ENCODE data around the gene NTHL1.
"Not testable (repeated sequence)": the region's sequence is repeated elsewhere in the genome, so short reads cannot be mapped to it uniquely, and the experiment has no call there.

Gene NTHL1

DNA sequence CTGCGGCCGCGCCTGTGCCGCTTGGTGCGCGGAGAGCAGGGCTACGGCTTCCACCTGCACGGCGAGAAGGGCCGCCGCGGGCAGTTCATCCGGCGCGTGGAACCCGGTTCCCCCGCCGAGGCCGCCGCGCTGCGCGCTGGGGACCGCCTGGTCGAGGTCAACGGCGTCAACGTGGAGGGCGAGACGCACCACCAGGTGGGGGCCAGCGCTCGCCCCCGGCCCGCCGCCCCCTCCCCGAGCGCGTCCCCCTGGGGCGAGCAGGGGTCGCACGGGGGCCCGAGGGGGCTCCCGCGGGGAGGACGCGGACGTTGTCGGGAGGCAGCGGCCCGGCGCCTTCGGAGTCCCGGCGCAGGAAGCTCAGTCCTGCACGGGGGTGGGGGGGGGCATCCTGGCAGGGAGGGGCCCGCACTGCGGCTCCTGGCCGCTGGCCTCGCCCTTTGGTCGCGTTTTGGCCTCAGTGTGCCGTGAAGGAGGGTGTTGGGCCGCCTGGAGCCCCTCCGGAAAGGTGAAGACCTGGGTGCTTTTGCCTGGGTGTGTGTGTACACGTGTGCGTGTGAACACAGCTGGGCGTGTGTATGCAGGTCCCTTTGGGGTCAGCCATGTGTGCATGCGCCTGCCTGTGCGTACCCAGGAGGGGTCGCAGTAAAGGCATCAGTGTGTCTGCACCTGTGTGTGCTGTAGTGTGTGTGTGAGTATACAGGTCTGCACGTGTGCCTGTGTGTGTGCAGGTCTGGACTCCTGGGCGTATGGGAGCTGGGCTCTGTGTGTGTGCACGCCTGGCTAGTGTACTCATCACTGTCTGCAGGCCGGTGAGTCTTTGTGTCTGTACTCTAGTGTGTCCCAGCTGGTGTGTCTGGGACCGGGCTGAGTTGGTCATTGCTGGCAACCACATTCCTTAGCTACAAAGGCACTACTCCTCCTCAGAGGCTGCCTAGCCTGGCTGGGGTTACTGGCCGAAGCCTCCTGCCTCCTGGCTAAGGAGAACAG is 20.3 kb downstream of the NTHL1 start:
- DNase-seq = no peak

DNA sequence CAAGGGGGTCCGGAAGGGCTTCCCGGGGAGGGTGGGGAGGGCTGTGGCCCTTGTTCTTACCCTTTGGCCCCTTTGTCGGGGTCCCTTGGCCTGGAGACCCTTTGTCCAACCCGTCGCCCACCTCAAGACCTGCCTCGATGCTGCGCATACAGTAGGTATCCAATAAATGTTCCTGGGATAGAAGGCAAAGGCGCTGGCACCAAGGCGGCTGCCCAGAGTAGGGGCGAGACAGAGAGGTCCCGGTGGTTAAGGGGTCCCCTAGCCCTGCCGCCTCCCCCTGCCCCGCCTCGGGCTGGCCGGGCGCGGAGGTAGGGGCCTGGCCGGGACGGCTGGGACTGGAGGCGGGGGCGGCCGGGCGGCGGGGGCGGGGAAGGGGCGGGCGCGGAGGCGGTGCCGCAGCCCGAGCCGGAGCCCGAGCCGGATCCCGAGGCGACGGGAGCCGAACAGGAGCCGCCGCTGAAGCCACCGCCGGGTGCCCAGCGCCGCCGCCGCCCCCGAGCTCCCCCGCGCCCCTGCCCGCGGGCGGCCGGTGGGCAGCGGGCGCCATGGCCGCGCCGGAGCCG is 21.1 kb downstream of the NTHL1 start, which contains the start of gene NHERF2:
Gene NHERF2 (plus strand): TSS at position 442 of the 563 bp plus-strand sequence. CDS start 104 bp downstream, at position 546.
- DNase-seq = no peak

- DNase-seq = no peak
Observed at GRCh38 chr16:2025878-2026460, 21.7 kb downstream of the NTHL1 start.

GRCh38 chr16:2025251-2025650 is 22.4 kb downstream of the NTHL1 start:
- no peak for DNase-seq

GRCh38 chr16:2024032-2024420 is 23.6 kb downstream of the NTHL1 start:
- no peak for DNase-seq

DNA sequence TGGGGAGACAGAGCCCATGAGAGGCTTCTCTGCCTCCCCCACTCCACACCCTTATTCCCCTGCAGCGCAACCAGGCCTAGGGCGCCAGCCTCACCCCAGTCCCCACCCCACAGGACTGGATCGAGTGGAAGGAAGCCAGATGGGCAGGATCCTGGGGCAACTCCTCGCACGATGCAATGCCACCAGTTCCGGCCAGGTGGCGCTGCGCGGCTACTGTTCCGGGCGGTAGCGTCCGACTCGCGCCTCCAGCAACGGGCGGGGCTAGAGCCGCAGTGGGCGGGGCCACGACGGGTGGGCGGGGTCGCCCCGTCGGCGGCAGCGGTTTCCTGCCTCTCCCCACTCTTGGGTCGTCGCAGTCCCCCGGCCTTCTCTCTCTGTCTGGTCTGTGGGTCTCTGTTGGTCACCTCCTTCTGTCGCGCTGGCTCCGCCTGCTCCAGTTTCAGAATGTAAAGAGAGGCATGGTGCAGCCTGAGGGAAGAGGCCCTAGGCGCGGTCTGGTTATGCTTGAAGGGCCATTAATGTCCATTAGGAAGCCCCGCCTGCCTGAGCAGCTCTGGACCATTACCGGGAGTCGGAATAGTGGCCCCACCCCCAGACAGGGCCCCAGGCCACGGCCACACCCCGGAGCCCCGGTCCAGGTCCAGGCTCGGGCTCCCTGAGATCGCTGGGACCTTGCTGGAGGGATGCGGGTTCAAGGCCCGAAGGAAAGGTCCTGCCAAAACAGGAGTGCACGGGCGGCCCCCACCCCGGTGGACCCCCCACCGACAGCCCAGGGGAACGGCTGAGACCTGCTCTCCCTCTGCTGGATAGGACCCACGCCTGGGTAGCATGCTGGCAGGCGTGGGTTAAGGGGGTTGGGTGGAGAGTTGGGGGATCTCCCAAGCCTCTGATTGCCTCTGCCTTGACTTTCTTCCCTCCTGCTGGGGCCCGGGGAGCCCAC is 24.3 kb downstream of the NTHL1 start:
- peak; percentile 70 to 71 for DNase-seq

DNA sequence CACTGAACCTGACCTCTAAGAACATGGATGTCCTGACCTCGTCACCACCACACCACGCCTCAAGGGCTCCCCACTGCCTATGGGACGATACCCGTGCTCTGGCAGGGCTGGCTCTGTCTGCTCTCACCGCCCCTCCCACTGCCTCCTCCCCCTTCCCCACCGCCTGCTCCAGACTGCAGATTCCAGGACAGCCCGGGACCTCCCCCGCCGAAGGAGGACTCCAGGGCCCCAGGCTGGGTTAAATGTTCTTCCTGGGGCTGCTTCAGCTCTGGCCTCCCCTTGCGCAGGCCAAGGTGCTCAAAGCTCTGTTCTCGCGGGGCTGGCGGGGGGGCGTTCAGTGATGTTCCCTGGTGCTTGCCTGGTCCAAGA is 24.9 kb downstream of the NTHL1 start:
- peak in 1 of 2 experiments; percentile 26 for DNase-seq

DNA sequence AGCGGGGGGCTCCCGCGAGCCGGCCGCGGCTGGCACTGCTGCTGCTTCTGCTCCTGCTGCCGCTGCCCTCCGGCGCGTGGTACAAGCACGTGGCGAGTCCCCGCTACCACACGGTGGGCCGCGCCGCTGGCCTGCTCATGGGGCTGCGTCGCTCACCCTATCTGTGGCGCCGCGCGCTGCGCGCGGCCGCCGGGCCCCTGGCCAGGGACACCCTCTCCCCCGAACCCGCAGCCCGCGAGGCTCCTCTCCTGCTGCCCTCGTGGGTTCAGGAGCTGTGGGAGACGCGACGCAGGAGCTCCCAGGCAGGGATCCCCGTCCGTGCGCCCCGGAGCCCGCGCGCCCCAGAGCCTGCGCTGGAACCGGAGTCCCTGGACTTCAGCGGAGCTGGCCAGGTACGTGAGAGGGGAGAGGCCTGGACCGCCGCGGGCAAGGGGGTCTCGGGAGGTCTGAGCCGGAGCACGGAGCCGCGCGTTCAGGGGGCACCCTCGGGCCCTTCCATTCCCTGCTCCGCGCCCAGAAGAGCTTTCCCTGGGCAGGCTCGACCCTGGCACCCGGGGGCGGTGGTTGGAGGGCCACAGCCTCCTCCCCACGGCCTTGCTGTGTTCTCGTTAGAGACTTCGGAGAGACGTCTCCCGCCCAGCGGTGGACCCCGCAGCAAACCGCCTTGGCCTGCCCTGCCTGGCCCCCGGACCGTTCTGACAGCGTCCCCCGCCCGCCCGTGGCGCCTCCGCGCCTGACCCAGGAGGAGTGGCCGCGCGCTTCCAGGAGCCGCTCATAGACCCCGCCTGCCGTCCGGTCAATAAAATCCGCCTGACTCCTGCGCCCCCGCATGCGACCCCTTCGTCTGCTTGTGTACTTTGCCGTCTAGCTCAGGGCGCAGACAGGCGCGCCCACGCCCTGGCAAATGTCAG is 27.5 kb downstream of the NTHL1 start:
- DNase-seq = no peak

- no peak for DNase-seq
Observed at GRCh38 chr16:2019518-2019920, 28.1 kb downstream of the NTHL1 start, which contains the start of gene NPW. Gene NPW, plus strand, starts transcription at chr16:2019785.

DNA sequence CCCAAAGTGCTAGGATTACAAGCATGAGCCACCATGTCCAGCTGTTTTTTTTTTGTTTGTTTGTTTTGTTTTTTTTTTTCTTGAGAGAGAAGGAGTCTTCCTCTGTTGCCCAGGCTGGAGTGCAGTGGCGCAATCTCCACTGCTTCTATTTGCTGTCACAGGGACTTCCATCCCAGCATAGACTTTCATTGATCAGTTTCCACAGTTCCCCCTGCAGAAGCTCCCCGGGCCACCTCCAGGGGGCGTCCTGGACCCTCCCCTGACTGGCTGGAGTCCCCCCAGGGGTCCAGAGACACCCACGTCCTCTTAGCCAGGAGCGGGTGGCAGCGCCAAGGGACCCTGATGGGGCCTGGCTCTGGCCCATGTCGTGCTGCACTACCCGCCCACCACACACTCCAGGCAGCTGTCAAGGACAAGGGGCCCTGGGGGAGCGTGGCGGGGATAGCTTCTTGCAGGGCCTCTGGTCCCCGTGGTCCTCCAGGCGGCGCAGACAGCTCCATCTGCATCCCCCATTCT is 31.2 kb downstream of the NTHL1 start:
- DNase-seq = no peak

DNA sequence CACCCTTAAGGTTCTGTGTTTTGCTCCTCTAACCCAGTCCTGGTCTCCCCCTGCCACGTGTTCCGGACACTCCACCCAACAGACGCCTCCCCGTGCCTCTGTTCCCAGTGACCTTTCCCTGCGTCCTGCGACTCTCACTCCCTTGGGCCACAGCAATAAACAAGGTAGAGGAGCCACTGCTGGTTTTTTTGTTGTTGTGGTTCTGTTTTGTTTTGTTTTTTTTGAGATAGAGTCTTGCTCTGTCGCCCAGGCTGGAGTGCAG is 31.8 kb downstream of the NTHL1 start:
- DNase-seq = no peak

DNA sequence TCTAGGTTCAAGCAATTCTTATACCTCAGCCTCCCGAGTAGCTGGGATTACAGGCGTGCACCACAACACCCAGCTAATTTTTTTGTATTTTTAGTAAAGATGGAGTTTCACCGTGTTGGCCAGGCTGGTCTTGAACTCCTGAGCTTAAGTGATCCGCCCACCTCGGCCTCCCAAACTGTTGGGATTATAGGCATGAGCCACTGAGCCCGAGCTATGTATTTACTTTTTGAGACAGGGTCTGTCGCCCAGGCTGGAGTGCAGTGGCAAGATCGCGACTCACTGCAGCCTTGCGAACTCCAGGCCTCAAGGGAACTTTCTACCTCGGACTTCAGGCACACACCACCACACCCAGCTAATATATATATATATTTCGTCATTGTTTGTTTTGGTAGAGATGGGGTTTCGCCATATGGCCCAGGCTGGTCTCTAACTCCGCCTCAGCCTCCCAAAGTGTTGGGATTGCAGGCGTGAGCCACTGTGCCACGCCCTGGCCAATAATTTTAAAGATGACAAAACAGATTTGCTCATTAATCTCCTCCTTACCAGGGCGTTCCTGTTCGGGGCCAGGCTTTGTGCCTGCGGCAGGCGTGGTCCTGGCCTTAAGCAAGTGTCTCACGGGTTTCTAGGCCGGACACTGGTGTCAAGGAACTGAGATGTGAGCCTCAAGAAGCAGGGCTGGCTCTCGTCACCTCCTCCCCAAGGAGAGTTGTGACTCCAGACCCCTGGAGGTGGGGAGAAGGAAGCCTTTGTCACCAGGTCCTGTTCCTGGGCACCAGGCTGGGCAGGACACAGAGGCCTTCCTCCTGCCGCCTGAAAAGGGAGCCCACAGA is 32.3 kb downstream of the NTHL1 start:
- DNase-seq = no peak

DNA sequence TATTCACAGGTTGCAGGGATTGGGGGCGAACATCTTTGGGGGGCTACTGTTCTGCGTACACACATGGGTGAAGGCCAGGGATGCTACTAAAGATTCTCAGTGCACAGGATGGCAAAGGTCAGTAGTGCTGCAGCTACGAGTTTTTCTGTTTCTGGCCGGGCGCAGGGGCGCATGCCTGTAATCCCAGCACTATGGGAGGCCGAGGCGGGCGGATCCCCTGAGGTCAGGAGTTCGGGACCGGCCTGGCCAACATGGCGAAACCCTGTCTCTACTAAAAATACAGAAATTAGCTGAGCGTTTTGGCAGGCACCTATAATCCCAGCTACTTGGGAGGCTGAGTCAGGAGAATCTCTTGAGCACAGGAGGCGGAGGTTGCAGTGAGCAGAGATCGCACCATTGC is 34.1 kb downstream of the NTHL1 start:
- DNase-seq = no peak

DNA sequence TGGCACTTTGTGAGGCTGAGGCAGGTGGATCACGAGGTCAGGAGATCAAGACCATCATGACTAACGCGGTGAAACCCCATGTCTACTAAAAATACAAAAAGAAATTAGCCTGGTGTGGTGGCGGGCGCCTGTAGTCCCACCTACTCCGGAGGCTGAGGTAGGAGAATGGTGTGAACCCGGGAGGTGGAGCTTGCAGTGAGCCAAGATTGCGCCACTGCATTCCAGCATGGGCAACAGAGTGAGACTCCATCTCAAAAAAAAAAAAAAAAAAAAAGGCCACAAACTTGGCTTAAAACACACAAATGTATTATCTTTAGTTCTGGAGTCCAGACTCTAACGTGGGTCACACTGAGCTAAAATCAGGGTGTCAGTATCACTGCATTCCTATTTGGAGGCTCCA is 35.9 kb downstream of the NTHL1 start:
- not testable (repeated sequence) for DNase-seq

GRCh38 chr16:2009791-2010510 is 37.7 kb downstream of the NTHL1 start, which contains the start of gene ZNF598:
Gene ZNF598, minus strand, starts transcription at chr16:2009821.
- DNase-seq = peak; percentile 65 to 73

DNA sequence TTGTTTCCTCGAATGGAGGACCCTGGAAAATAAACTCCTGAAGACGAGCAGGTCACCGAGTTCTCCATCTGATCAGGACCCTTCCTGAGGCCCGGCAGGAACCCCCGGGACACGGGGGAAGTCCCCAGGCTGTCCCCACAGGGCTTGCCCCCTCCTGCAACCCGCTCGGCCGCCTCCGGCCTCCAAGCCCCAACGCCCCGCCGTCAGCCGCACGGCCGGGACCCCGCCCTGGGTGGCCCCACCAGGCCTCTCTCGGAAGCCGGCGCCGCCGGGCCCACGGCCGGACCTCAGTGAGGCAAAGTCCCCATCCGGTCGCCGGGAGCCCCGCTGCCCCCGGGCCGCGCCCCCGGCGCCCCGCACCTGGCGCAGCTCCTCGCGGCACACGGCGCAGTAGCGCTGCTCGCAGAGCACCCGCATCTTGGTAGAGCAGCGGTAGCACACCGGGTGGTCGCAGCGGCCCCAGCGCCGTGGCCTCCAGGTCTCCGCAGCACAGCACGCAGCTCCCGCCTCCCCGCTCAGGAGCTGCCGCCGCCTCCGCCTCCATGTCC is 38.4 kb downstream of the NTHL1 start:
- no peak for DNase-seq

DNA sequence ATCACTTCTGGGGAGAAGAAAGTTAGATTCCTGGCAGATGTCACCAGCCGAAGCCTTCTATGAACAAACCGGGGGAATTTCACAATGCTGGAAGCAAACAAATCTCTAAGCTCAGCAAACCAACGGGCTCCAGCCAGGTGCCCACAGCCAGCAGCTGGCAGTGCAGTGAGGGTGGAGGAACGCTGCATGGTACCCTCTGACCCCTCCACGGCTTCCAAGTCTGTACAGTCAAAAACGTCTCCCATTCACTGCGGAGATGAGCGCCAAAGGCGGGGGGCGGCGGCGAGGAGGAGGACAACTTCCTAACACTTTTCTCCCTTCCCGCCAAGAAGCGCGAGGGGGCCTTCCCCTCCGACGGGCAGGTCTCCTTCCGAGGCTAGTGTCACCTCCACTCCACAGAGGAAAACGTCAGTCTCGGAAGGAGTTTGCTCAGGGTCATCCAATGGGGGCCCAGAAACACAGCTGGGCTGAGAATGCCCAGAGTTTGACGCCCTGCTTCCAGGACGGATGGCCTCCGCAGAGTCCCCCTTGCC is 38.9 kb downstream of the NTHL1 start:
- peak; percentile 32 to 50 for DNase-seq

DNA sequence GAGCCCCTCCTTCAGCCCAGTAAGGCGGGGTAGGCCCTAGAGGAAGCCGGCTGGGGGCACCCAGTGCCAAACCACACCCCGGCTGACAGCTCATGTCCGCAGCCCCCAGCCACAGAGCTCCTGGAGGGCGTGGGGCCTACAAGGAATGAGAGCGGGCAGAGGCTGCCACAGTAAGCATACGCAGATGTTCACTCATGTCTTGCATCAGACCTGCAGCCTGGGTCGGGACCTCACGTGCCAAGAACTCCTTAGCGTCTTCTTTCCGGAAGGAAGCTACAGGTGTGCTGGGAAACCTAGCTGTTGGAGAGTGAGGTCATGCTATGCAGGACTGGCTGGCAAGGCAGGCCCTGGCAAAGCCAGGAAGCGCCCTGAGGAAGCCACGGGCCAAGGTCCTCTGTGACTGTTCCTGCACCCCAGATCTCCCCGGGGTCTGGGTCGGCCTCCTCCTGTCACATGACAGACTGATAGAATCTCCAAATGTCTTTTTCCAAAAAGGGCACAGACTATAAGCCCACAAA is 39.6 kb downstream of the NTHL1 start:
- DNase-seq = peak in 1 of 2 experiments; percentile 22
